ENCODE data around the gene AP5M1. TPM values are rescaled to one million over a fixed set of nuclear protein-coding genes. Genes with fewer than 3 reads are reported as not detected.

AP5M1 gene
- total RNA-seq, 1 donor from 2014 or later: 153 TPM

DNA sequence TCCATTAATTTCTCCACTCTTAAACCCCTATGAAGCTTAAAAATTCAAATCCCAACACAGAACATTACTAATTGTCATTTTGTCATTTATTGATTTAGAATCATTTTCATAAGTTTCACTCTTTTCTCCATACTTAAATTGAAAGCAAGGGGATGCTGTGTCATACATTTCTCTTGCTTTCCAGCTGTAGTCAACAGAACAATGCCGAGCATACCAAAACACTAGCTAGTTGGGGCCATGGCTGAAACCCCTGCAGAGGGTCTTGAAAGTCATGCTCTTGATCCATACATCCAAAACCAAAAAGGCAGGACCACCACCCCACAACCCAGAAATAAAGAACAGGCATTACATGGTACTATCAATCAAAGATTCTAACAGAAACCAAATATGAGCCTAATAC, 9.1 kb upstream of the AP5M1 start:
- Mint-ChIP-seq H3K27me3 (ENCODE audit: unreplicated experiment) (no peaks in the 10 kb centered on the region), H3K27ac (ENCODE audit: unreplicated experiment) (peak overlapping the region; percentile 2), H3K9me3 (ENCODE audit: unreplicated experiment) (no peaks in the 10 kb centered on the region), H3K4me1 (ENCODE audit: unreplicated experiment) (peaks cover 34% of the 10 kb centered on the region), H3K4me3 (ENCODE audit: unreplicated experiment) (no peak overlapping the region), H3K36me3 (ENCODE audit: low read depth, unreplicated experiment) (peaks cover 19% of the 10 kb centered on the region)
- no peak for DNase-seq (ENCODE audit: low spot score)
- TF ChIP-seq, protein P1, sequence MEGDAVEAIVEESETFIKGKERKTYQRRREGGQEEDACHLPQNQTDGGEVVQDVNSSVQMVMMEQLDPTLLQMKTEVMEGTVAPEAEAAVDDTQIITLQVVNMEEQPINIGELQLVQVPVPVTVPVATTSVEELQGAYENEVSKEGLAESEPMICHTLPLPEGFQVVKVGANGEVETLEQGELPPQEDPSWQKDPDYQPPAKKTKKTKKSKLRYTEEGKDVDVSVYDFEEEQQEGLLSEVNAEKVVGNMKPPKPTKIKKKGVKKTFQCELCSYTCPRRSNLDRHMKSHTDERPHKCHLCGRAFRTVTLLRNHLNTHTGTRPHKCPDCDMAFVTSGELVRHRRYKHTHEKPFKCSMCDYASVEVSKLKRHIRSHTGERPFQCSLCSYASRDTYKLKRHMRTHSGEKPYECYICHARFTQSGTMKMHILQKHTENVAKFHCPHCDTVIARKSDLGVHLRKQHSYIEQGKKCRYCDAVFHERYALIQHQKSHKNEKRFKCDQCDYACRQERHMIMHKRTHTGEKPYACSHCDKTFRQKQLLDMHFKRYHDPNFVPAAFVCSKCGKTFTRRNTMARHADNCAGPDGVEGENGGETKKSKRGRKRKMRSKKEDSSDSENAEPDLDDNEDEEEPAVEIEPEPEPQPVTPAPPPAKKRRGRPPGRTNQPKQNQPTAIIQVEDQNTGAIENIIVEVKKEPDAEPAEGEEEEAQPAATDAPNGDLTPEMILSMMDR (IDR thresholded peaks at IDR 0.05; ENCODE audit: unreplicated experiment): no peak

DNA sequence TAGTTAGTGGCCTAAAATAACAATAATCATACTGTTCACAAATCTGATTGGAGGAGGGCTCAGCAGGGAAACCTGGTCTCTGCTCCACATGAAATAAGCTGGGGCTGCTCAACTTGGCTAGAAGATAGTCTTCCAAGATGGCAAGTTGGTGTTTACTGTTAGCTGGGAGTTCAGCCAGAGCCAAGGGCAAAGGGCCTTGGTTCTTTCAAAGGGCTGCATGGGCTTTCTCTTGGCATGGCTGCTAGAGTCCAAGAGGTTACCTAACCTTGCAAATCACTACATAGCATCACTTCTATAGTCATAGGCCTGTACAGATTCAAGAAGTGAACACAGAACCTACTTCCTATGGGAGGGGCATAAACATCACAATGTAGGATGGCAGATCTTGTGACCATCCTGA, 7.2 kb upstream of the AP5M1 start:
- Mint-ChIP-seq H3K36me3 (ENCODE audit: low read depth, unreplicated experiment) (peaks cover 12% of the 10 kb centered on the region), H3K4me1 (ENCODE audit: unreplicated experiment) (peaks cover 42% of the 10 kb centered on the region), H3K27me3 (ENCODE audit: unreplicated experiment) (no peaks in the 10 kb centered on the region), H3K27ac (ENCODE audit: unreplicated experiment) (no peak overlapping the region), H3K9me3 (ENCODE audit: unreplicated experiment) (no peaks in the 10 kb centered on the region), H3K4me3 (ENCODE audit: unreplicated experiment) (no peak overlapping the region)
- no peak for DNase-seq (ENCODE audit: low spot score)
- TF ChIP-seq, protein P1 (IDR thresholded peaks at IDR 0.05; ENCODE audit: unreplicated experiment): no peak

DNA sequence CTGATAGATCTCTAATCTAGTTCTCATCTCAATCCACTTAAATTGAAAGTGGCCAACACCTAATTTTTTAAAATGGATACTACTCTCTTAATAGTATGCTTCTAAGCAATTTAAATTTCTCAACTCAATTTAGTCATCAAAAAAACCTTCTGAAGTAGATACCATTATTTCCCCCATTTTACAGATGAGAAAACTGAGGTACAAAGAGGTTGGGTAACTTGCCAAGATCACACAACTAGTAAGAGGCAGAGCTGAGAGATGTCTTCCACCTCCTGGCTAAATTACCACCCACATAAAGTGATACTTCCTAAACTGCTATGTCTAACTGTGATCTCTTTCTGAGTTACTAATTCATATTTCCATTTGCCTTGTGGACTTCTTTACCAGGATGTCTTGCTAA, 6.7 kb upstream of the AP5M1 start:
- Mint-ChIP-seq H3K4me3 (ENCODE audit: unreplicated experiment) (no peak overlapping the region), H3K27me3 (ENCODE audit: unreplicated experiment) (no peaks in the 10 kb centered on the region), H3K9me3 (ENCODE audit: unreplicated experiment) (no peaks in the 10 kb centered on the region), H3K27ac (ENCODE audit: unreplicated experiment) (no peak overlapping the region), H3K4me1 (ENCODE audit: unreplicated experiment) (peaks cover 39% of the 10 kb centered on the region), H3K36me3 (ENCODE audit: low read depth, unreplicated experiment) (peaks cover 12% of the 10 kb centered on the region)
- TF ChIP-seq, protein P1 (IDR thresholded peaks at IDR 0.05; ENCODE audit: unreplicated experiment): no peak
- DNase-seq (ENCODE audit: low spot score): no peak

DNA sequence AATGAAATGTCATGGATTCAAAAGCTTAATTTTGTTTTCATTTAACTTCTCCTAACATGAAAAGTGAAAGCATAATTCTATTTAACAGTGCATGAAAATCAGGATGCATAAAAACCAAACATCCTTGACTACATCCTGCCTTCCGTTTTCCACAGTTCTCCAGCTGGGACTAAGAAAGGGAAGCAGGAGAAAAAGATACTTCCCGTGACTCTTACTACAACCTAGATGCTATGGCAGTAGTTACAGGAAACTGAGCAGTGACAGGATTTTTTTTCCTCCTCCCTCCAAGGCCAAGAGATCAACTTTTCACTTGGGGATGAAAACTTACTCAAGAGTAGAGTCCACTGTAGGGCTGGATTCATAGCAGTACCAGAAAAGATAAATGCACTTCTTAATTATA, 2.7 kb upstream of the AP5M1 start:
- Mint-ChIP-seq H3K4me1 (ENCODE audit: unreplicated experiment) (peaks cover 47% of the 10 kb centered on the region), H3K9me3 (ENCODE audit: unreplicated experiment) (no peaks in the 10 kb centered on the region), H3K27ac (ENCODE audit: unreplicated experiment) (peak overlapping the region; percentile 94), H3K4me3 (ENCODE audit: unreplicated experiment) (peak overlapping the region; percentile 84), H3K27me3 (ENCODE audit: unreplicated experiment) (peaks cover 2% of the 10 kb centered on the region), H3K36me3 (ENCODE audit: low read depth, unreplicated experiment) (peaks cover 24% of the 10 kb centered on the region)
- no peak for DNase-seq (ENCODE audit: low spot score)
- TF ChIP-seq, protein P1 (IDR thresholded peaks at IDR 0.05; ENCODE audit: unreplicated experiment): no peak

- TF ChIP-seq, protein P1 (IDR thresholded peaks at IDR 0.05; ENCODE audit: unreplicated experiment): no peak
- H3K27me3 Mint-ChIP-seq (ENCODE audit: unreplicated experiment): peaks cover under 1% of the 10 kb centered on the region
- H3K36me3 Mint-ChIP-seq (ENCODE audit: low read depth, unreplicated experiment): peaks cover 37% of the 10 kb centered on the region
- H3K9me3 Mint-ChIP-seq (ENCODE audit: unreplicated experiment): no peaks in the 10 kb centered on the region
- H3K27ac Mint-ChIP-seq (ENCODE audit: unreplicated experiment): no peak overlapping the region
- DNase-seq (ENCODE audit: low spot score): no peak
- H3K4me3 Mint-ChIP-seq (ENCODE audit: unreplicated experiment): no peak overlapping the region
- peaks cover 24% of the 10 kb centered on the region for H3K4me1 Mint-ChIP-seq (ENCODE audit: unreplicated experiment)
Measured at GRCh38 chr14:57273236-57273635, 4.5 kb downstream of the AP5M1 start.
